ENCODE results near the gene GSE1.
A peak's percentile ranks its signal among the peaks of the same experiment; 100 is the strongest.

GSE1 gene

DNA sequence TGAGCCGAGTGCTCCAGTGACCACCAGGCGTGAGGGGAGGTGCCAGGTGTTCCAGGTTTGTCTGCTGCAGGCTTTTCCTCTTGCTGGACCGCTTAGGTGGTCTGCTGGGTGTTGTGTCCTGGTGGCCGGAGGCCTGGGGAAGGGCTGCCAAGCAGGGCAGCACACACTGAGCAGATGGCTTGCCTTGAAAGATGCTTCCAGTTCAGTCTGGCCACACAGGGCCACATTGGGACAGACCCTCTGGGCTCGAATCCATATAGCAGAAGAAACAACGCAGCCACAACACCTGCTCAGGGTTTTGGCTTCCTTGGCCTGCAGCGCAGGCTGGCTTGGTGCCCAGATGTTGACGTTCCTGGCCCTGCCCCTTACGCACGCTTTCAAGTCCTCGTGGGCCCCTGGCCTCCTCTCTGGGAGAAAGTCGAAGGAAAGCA, 50.8 kb downstream of the GSE1 start:
- peak in 1 of 2 experiments; percentile 15 for DNase-seq

GRCh38 chr16:85664580-85665372, 51.7 kb downstream of the GSE1 start:
- no peak for DNase-seq

- no peak for DNase-seq
Observed at GRCh38 chr16:85665373-85665740, 52.2 kb downstream of the GSE1 start.

GRCh38 chr16:85665929-85666328, 52.8 kb downstream of the GSE1 start:
- no peak for DNase-seq

DNA sequence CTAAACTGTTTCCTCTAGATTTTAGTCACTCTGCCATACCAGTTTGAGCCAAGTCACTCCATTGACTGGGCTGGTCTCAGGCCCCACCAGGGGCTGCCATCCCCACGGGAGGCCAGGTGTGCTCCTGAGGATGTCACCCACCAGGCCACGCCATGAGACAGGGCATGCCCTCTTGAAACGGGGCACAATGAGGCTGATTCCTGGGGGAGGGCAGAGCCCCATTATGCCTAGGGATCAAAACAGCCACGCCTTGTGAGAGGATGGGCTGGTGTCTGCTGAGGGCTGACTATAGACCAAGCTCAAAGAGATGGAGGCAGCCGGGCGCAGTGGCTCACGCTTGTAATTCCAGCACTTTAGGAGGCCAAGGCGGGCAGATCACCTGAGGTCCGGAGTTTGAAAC, 54.1 kb downstream of the GSE1 start:
- no peak for DNase-seq

GRCh38 chr16:85667841-85668413, 54.8 kb downstream of the GSE1 start:
- DNase-seq, result no peak

DNA sequence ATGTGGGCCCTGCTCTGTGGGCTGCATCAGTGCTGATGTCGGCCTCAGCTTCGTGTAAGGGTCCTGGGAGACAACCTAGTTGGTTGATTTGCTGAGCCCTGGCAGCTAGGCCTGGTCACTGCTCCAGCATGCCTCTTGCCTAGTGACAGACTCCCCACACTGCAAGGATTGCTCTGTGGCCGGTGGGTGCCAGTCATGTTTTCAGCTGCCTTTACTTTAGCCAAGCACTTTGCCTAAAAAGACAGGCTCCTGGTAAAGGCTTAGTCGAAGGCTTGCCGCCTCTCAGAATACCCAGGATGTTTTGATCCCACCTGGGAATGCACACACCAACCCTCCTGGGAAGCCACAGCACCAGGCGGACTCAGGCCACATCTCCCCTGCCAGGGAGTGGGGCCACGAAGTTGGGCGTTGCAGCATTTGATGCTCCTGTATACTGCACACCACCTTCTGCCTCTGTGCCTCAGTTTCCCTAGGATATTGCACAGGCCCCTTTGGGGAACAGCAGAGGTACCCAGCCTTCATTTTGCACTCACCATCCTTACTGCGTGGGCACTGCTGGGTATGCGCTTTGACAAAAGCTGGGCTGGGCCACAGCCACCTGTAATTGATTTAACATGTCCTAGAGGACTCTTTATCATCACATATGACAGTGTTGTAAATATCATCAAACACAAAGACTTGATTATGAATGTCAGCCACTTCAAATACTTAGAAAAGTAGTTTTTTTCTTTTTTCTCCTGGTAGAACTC, 55.7 kb downstream of the GSE1 start:
- DNase-seq, result no peak

DNA sequence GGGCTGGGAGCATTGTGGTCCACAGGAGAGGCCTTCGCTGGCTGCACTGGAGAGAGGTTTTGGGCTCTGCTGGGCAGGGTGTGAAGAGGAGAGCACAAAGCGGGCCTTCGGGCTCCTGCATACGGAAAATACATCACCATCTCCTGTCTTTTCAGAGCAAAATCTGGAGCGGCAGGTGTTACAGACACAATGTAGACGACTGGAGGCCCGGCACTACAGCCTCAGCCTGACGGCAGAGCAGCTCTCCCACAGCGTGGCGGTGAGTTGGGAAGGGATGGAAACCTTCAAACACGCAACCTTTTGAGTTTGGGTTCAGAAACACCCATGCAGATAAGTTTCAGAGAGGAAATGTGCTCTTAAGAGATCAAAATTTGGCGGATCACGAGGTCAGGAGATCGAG, 57.7 kb downstream of the GSE1 start:
- no peak for DNase-seq

DNA sequence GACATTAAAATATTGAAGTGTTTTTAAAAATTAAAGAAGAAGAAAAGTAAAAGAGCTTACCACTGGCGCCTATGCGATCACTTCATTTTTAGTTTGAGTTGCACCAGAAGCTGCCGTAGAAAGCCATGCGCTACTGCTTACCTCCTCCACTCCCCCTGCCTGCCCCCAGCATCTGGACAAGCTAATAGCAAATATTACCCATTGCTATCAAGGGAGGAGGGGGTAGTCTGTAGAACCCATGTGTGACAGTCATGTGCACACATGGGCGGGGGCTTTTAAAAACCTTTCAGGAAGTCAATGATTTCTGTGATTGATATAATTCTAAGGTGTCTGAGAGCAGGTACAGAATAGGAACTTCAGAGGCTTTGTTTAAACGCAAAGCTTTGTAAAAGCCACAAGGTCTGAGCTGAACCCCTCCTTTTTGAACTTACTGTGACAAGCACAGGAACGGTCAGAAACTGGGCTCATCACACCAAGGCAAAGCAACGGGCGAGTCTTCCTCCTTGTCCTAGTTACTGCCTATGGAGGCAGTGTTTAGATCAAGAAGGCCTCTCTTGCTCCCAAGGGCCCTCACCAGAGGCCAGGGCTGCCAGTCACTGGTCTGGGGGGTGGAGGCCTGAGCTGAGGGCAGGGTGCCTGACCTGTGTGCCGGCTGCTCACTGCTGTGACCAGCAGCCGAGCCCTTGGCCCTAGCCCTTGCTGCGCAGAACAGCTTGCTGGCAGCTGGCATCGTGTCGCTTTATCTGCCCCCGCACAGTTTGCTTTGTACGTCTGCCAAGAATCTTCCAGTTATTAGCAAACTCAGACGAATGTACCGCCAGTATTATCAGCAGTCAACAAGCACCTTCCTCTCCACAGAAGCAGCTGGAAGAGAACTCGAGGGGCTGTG, 60.7 kb downstream of the GSE1 start:
- no peak for DNase-seq

- no peak for DNase-seq
Observed at GRCh38 chr16:85674418-85674755, 61.3 kb downstream of the GSE1 start.

DNA sequence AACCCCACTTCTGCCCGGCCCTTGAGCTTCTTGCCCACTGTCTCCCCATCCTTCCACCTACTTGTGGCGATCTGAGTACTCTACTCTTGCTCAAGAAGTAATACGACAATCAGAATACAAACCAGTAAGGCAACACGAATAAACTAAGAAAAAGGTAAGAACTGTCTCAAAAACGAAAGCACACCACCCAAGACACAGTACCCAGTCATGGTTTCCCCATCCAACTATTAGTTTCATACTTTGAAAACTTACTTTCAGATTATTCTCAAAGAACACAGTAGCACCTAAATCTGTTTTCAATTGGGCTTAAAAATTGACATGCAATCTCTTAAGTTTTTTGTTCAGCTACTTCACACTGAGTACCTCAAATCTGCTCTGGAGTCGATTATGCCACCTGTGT, 61.7 kb downstream of the GSE1 start:
- DNase-seq, result no peak

GRCh38 chr16:85675251-85675874, 62.2 kb downstream of the GSE1 start:
- no peak for DNase-seq

GRCh38 chr16:85676466-85676865, 63.3 kb downstream of the GSE1 start:
- DNase-seq, result no peak

- DNase-seq, result no peak
Observed at GRCh38 chr16:85677383-85677967, 64.4 kb downstream of the GSE1 start.

- DNase-seq, result no peak
Observed at GRCh38 chr16:85678016-85678415, 64.9 kb downstream of the GSE1 start.

- DNase-seq, result no peak
Observed at GRCh38 chr16:85678821-85679220, 65.7 kb downstream of the GSE1 start.

- no peak for DNase-seq
Observed at GRCh38 chr16:85679870-85680269, 66.7 kb downstream of the GSE1 start.

GRCh38 chr16:85680352-85680944, 67.3 kb downstream of the GSE1 start:
- no peak for DNase-seq

DNA sequence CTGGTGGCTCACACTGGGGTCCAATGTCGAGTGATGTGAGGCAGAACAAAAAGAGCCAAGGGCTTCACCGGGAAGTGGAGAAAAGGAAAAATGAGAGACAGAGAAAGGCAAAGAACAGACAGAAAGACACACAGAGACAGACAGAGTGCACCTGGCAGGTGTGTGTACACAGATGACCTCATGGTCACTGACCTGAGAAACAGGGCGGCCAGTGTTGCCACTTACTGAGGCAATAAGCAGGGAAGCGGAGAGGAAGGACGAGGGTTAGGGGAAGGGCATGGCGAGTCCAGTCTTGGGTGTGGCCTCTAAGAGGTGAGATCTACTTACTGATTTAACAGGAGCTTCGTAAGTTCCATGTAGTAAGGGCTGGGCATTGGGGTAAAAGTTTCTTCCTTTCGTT, 68.1 kb downstream of the GSE1 start:
- no peak for DNase-seq

GRCh38 chr16:85682516-85682915, 69.4 kb downstream of the GSE1 start:
- no peak for DNase-seq

- no peak for DNase-seq
Observed at GRCh38 chr16:85683363-85683762, 70.2 kb downstream of the GSE1 start.

GRCh38 chr16:85685251-85685650, 72.1 kb downstream of the GSE1 start:
- no peak for DNase-seq
